ENCODE data around the gene JMJD1C.

Gene JMJD1C

GRCh38 chr10:63137306-63137705, 328.5 kb downstream of the JMJD1C start:
- DNase-seq (ENCODE audit: low read depth in 2 of 2), result no peak

- no peak for DNase-seq (ENCODE audit: low read depth in 2 of 2)
Observed at GRCh38 chr10:63133821-63134557, 331.8 kb downstream of the JMJD1C start.

GRCh38 chr10:63133056-63133820, 332.5 kb downstream of the JMJD1C start, which contains the start of gene NRBF2:
Gene NRBF2, plus strand, starts transcription at chr10:63133328. Its CDS starts 143 bp downstream, at chr10:63133471.
- peak; percentile 96 for DNase-seq (ENCODE audit: low read depth in 2 of 2)

GRCh38 chr10:63132651-63133055, 333.1 kb downstream of the JMJD1C start:
- no peak for DNase-seq (ENCODE audit: low read depth in 2 of 2)

GRCh38 chr10:63129888-63130287, 335.9 kb downstream of the JMJD1C start:
- no peak for DNase-seq (ENCODE audit: low read depth in 2 of 2)

GRCh38 chr10:63128443-63128842, 337.3 kb downstream of the JMJD1C start:
- no peak for DNase-seq (ENCODE audit: low read depth in 2 of 2)

- no peak for DNase-seq (ENCODE audit: low read depth in 2 of 2)
Observed at GRCh38 chr10:63125459-63125858, 340.3 kb downstream of the JMJD1C start.

GRCh38 chr10:63123727-63124362, 341.9 kb downstream of the JMJD1C start:
- DNase-seq (ENCODE audit: low read depth in 2 of 2), result no peak

- DNase-seq (ENCODE audit: low read depth in 2 of 2), result no peak
Observed at GRCh38 chr10:63120554-63120953, 345.2 kb downstream of the JMJD1C start.

GRCh38 chr10:63119041-63119440, 346.7 kb downstream of the JMJD1C start:
- DNase-seq (ENCODE audit: low read depth in 2 of 2), result no peak

Data from activated CD4-positive, alpha-beta T cell treated with anti-CD3 and anti-CD28 coated beads for 24 hours (primary cell).